ENCODE results near the gene KIF6. TPM values are rescaled to one million over a fixed set of nuclear protein-coding genes. Genes with fewer than 3 reads are reported as not detected.

KIF6 gene
- total RNA-seq, 1 donor from 2014 or later = 1.4 TPM

GRCh38 chr6:39558591-39559190 is 166.5 kb downstream of the KIF6 start:
- DNase-seq (ENCODE audit: low spot score in 2 of 2, unreplicated experiment in 2 of 2) = no peak
- Mint-ChIP-seq H3K27me3 (ENCODE audit: low read depth) (no peaks in the 10 kb centered on the region), H3K4me1 (peaks cover 6% of the 10 kb centered on the region), H3K9me3 (no peaks in the 10 kb centered on the region), H3K36me3 (no peaks in the 10 kb centered on the region), H3K4me3 (no peak overlapping the region), H3K27ac (no peak overlapping the region)
- no peak for TF ChIP-seq CTCF (IDR thresholded peaks at IDR 0.05; ENCODE audit: unreplicated experiment)

GRCh38 chr6:39558079-39558478 is 167.1 kb downstream of the KIF6 start:
- no peak for TF ChIP-seq CTCF (IDR thresholded peaks at IDR 0.05; ENCODE audit: unreplicated experiment)
- Mint-ChIP-seq H3K27me3 (ENCODE audit: low read depth) (no peaks in the 10 kb centered on the region), H3K27ac (no peak overlapping the region), H3K9me3 (no peaks in the 10 kb centered on the region), H3K4me1 (peaks cover 6% of the 10 kb centered on the region), H3K36me3 (no peaks in the 10 kb centered on the region), H3K4me3 (no peak overlapping the region)
- DNase-seq (ENCODE audit: low spot score in 2 of 2, unreplicated experiment in 2 of 2) = no peak

- H3K27me3 Mint-ChIP-seq (ENCODE audit: low read depth) = peaks cover 1% of the 10 kb centered on the region
- no peaks in the 10 kb centered on the region for H3K36me3 Mint-ChIP-seq
- DNase-seq (ENCODE audit: low spot score in 2 of 2, unreplicated experiment in 2 of 2) = no peak
- no peak overlapping the region for H3K4me3 Mint-ChIP-seq
- no peak for TF ChIP-seq CTCF (IDR thresholded peaks at IDR 0.05; ENCODE audit: unreplicated experiment)
- H3K27ac Mint-ChIP-seq = no peak overlapping the region
- H3K4me1 Mint-ChIP-seq = peaks cover 6% of the 10 kb centered on the region
- no peaks in the 10 kb centered on the region for H3K9me3 Mint-ChIP-seq
Measured at GRCh38 chr6:39555136-39555535, 170.1 kb downstream of the KIF6 start.

GRCh38 chr6:39553860-39554802 is 171.1 kb downstream of the KIF6 start:
- Mint-ChIP-seq H3K27ac (no peak overlapping the region), H3K9me3 (no peaks in the 10 kb centered on the region), H3K27me3 (ENCODE audit: low read depth) (peaks cover 8% of the 10 kb centered on the region), H3K36me3 (no peaks in the 10 kb centered on the region), H3K4me3 (no peak overlapping the region), H3K4me1 (peaks cover 6% of the 10 kb centered on the region)
- no peak for TF ChIP-seq CTCF (IDR thresholded peaks at IDR 0.05; ENCODE audit: unreplicated experiment)
- no peak for DNase-seq (ENCODE audit: low spot score in 2 of 2, unreplicated experiment in 2 of 2)

GRCh38 chr6:39553029-39553428 is 172.2 kb downstream of the KIF6 start:
- no peaks in the 10 kb centered on the region for H3K9me3 Mint-ChIP-seq
- peaks cover 5% of the 10 kb centered on the region for H3K4me1 Mint-ChIP-seq
- H3K27me3 Mint-ChIP-seq (ENCODE audit: low read depth) = peaks cover 9% of the 10 kb centered on the region
- H3K4me3 Mint-ChIP-seq = no peak overlapping the region
- H3K36me3 Mint-ChIP-seq = no peaks in the 10 kb centered on the region
- no peak for TF ChIP-seq CTCF (IDR thresholded peaks at IDR 0.05; ENCODE audit: unreplicated experiment)
- no peak for DNase-seq (ENCODE audit: low spot score in 2 of 2, unreplicated experiment in 2 of 2)
- no peak overlapping the region for H3K27ac Mint-ChIP-seq
